D721Med (cell line): Measurements from ENCODE around the gene TRIM62.

Experiments
- DNase-seq: peaks from one replicate; pipeline ENCODE4 v3.0.0; 2011; ENCODE audit warnings: low spot score; ENCODE audit not compliant: insufficient read length
- FAIRE-seq: peaks from 2 replicates; lab custom pipeline; 2011; peaks lifted over from hg19 to GRCh38; lab: Jason Lieb, UNC
- TF ChIP-seq, protein P1 (sequence below): IDR thresholded peaks from 2 replicates; pipeline ENCODE4 v1.5.1; 2012; ENCODE audit warnings: mild to moderate bottlenecking, control low read depth; ENCODE audit not compliant: insufficient read depth; ENCODE audit errors: missing control alignments

Gene TRIM62

DNA sequence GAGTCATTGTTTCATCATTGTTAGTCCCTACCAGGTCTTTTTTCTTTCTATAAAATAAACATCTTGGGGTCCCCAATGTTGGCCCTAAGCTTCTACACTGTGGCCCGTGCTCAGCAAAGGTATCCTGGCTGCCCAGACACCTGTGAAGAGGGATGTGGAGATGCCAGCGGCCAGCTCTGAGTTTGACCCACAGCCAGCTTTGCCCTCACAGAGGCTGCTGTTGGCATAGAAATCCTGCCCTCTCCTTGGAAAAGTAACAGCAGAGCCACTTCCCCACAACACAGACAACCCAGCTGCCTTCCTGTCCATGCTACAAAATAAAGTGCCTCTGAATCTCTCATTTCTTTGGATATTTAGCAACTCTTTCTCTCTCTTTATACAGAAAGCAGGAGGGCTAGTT, 6.0 kb downstream of the TRIM62 start:
- FAIRE-seq (no peak), DNase-seq (no peak)
- TF ChIP-seq, protein P1, sequence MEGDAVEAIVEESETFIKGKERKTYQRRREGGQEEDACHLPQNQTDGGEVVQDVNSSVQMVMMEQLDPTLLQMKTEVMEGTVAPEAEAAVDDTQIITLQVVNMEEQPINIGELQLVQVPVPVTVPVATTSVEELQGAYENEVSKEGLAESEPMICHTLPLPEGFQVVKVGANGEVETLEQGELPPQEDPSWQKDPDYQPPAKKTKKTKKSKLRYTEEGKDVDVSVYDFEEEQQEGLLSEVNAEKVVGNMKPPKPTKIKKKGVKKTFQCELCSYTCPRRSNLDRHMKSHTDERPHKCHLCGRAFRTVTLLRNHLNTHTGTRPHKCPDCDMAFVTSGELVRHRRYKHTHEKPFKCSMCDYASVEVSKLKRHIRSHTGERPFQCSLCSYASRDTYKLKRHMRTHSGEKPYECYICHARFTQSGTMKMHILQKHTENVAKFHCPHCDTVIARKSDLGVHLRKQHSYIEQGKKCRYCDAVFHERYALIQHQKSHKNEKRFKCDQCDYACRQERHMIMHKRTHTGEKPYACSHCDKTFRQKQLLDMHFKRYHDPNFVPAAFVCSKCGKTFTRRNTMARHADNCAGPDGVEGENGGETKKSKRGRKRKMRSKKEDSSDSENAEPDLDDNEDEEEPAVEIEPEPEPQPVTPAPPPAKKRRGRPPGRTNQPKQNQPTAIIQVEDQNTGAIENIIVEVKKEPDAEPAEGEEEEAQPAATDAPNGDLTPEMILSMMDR = no peak

DNA sequence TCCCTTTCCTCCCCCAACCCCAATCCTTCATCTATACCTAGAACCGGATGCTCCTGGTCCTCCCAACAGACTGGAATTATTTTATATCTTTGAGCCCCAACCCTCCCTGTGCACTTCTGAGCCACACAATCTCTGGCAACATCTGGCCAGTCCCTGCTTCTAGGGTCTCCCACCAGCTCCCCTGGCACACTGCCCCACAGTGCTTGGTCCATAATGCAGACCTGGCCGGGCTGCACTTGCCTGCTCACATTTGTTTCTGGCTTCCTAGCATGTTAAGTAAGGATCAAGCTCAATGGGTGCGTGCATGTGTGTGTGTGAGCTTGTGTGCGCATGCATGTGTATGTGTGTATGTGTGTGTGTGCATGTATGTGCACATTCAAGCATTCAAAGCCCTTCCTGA, 8.8 kb downstream of the TRIM62 start:
- DNase-seq (no peak), FAIRE-seq (no peak)
- TF ChIP-seq, protein P1 = no peak

DNA sequence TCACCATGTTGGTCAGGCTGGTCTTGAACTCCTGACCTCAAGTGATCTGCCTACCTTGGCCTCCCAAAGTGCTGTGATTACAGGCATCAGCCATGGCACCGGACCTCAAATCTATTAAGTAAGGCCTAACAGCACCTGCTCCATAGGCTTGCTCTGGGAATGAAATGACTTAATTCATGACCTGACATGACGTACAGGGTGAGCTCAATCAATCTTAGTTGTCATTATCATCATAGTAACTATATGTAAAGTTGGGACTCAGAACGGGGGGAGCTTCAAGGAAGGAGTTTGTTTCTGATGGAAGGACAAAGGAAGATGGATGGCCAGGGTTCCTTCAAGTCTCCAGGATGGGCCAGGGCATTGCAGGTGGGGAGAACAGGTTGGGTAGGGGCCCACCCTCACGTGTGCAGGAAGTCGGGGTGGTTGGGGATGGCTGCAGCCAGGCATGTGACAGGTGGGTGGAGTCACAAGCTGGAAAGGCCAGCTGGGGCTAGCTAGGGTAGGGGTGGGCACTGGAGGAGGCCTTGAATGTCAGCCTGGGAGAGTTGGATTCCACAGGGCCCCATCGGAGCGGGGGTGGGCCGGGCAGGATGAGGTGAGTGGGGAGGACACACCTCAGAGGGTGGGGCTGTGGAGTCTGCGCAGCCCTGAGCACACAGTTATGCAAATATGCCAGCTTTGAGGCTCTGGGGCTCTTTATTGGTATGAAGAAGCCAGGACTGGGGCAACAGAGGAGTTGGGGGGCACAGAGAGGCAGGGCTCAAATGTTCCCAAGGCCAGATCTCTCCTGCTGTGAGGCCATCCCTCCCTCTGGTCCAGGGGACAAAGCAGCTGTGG, 9.6 kb downstream of the TRIM62 start:
- TF ChIP-seq, protein P1 = no peak
- no peak for DNase-seq
- no peak for FAIRE-seq

DNA sequence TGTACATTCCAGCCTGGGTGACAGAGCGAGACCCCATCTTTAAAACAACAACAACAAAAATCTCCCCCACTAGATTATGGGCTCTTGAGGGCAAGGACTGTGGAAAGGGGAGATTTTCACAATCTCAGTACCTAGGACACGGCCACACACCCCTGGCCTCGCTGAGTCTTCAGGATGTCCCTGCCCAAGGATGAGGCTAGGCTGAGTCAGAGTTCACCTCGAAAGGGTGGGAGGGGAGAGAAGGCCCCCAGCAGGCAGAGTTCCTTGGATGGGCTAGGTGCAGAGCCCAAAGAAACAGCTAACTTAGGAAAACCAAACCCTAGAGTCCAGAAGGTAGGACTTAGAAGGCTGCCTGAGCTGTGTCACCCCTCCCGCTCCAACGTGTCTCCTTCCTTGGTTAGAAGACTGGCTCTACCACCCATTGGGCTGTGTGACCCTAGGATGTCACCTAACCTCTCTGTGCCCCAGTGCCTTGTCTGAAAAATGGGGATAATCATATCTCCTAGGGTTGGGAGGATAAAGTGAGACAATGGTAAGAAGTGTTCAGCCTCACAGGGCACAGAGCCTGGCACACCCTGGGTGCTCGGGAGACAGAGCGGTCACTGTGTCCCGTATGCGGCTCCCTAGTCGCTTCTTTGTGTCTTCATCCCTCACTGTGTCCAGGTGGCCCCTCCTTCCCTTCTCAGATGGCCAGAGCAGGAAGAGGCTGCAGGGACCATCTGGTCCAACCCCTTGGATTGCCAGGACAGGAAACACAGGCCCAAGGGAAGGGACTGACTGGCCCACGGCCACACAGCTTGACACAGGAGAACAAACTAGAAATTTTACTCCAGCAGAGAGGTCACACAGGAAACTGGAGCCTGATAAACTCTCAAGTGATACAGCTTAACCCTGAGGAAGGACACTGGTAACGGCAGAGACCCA, 11.2 kb downstream of the TRIM62 start:
- TF ChIP-seq, protein P1 = no peak
- FAIRE-seq (no peak), DNase-seq (no peak)

DNA sequence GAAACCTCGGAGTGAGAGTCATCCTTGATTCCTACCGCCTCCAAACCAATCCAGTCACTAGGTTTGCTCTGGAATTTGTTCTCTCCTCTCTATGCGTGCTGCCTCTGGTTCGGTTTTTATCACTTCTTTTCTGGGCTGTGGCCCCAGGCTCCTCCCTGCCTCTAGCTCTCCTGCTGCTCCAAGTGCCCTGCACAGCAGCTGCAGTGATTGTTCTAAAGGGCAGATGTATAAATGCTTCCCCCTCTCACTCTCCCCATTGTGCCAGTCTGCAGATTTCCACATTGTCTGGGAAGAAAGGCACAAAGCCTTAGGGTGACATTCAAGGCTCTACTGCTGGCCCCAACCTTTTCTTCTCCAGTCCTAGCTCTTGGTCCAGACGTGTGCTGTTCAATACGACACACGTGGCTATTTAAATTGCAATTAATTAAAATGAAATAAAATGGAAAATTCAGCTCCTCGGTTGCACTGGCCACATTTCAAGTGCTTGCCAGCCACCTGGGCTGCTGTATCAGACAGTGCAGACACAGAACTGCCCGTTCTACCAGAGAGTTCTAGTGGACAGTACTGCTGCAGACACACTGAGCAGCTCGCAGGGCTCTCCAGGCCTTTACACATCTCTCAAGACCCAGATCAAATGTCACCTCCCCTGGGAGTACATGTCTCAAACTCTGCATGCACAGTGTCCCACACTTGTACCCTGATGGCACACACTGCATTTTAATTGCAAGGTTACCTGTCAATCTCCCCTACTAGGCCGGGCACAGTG, 12.4 kb downstream of the TRIM62 start:
- FAIRE-seq (no peak), DNase-seq (no peak)
- TF ChIP-seq, protein P1 = no peak

DNA sequence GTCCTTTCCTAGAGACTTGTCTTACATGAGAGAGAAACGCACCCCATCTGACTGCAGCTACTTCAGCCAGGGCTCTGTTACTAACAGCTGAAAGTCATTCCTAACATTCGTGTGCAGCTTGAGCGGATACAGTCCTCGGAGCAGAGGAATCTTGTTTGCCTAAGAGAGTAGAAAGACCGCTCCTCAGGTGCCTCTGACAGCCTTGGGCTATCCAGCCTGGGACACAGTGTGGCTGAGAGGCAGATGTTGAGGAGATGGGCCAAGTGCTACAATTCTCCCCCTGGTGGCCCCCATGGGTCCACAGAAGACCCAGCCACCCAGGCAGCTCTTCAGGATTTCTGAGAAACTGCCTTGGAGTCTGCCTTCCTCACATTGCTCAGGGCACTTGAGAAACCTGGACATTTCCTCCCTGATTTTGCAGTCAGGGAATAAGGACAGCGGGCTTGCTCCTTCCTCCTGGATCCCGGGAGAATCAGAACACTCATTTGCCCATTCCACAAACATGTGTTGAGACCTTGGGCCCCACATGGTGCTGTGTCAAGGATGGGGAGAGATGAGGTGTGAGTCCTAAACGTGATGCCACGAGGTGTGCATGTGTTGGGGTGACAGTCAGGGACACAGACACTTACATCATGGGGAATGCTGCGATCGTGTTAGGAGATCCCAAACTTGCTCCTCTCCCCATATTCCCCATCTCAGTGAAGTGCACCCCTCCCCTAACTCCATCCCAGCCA, 13.1 kb downstream of the TRIM62 start:
- TF ChIP-seq, protein P1 = no peak
- FAIRE-seq = no peak
- no peak for DNase-seq
